Fibroblast of lung (primary cell): Measurements from ENCODE around the gene RABGAP1. TPM values are rescaled to one million over a fixed set of nuclear protein-coding genes. Genes with fewer than 3 reads are reported as not detected.

Experiments
- DNase-seq, 2 donors: peaks; one replicate each; pipeline versions ENCODE4 v3.0.0 to v3.0.0-alpha.2; 2010; ENCODE audit warnings: low read depth in 2 of 2
- H2AFZ ChIP-seq: 2 replicates; pipeline ENCODE4 v1.5.1; 2012; ENCODE audit warnings: low read length, control low read depth, inconsistent platforms
- H3K27ac ChIP-seq: 2 replicates; pipeline ENCODE4 v1.5.1; 2011; ENCODE audit warnings: low read length, control low read depth; ENCODE audit not compliant: insufficient read depth
- H3K27me3 ChIP-seq: 2 replicates; pipeline ENCODE4 v1.5.1; 2011; ENCODE audit warnings: mild to moderate bottlenecking, low read length; ENCODE audit not compliant: control insufficient read depth, insufficient read depth
- H3K36me3 ChIP-seq: 2 replicates; pipeline ENCODE4 v1.5.1; 2011; ENCODE audit warnings: low read length; ENCODE audit not compliant: control insufficient read depth, insufficient read depth
- H3K4me1 ChIP-seq: 2 replicates; pipeline ENCODE4 v1.5.1; 2011; ENCODE audit warnings: low read length; ENCODE audit not compliant: control insufficient read depth, insufficient read depth; ENCODE audit errors: extremely low read depth
- H3K4me2 ChIP-seq: 2 replicates; pipeline ENCODE4 v1.5.1; 2011; ENCODE audit warnings: low read length, control low read depth; ENCODE audit not compliant: insufficient read depth; ENCODE audit errors: extremely low read depth
- H3K4me3 ChIP-seq, 4 experiments: fragments of 200-600 bp in 1 of 4; sonication (generic) in 1 of 4; replicated peaks in 1 of 4; 2 replicates each; pipeline ENCODE4 v1.5.1; 2011 to 2016; ENCODE audit warnings: low read length in 4 of 4, low read depth in 3 of 4, mild to moderate bottlenecking in 3 of 4, control low read depth in 2 of 4, inconsistent platforms in 1 of 4, mixed read lengths in 1 of 4; ENCODE audit not compliant: insufficient read depth in 1 of 4; ENCODE audit errors: control extremely low read depth in 1 of 4
- H3K79me2 ChIP-seq: 2 replicates; pipeline ENCODE4 v1.5.1; 2012; ENCODE audit warnings: mild to moderate bottlenecking, low read length, inconsistent platforms; ENCODE audit not compliant: control insufficient read depth, insufficient read depth
- H3K9ac ChIP-seq: 2 replicates; pipeline ENCODE4 v1.5.1; 2011; ENCODE audit warnings: mild to moderate bottlenecking, low read length, control low read depth; ENCODE audit not compliant: insufficient read depth
- H3K9me3 ChIP-seq: 2 replicates; pipeline ENCODE4 v1.5.1; 2012; ENCODE audit warnings: low read depth, low read length; ENCODE audit not compliant: control insufficient read depth, insufficient read depth
- H4K20me1 ChIP-seq: 2 replicates; pipeline ENCODE4 v1.5.1; 2011; ENCODE audit warnings: low read length; ENCODE audit not compliant: control insufficient read depth, insufficient read depth; ENCODE audit errors: extremely low read depth
- CTCF ChIP-seq, 2 donors: IDR thresholded peaks in 1 of 2; conservative IDR thresholded peaks in 1 of 2; 1 replicate in 1 of 2; 2 replicates in 1 of 2; pipeline ENCODE4 v1.5.1; 2011 to 2012; ENCODE audit warnings: low read length in 2 of 2, control low read depth in 1 of 2, inconsistent platforms in 1 of 2, low read depth in 1 of 2, mild to moderate bottlenecking in 1 of 2
- EZH2 ChIP-seq: IDR thresholded peaks from 2 replicates; pipeline ENCODE4 v1.5.1; 2012; ENCODE audit warnings: low read length, control low read depth, mild to moderate bottlenecking; ENCODE audit errors: missing control alignments
- polyA plus RNA-seq, 2 donors: library from polyadenylated mRNA; depleted of rRNA in 1 of 2; stranded (reverse) in 1 of 2; unstranded in 1 of 2; fragments of >200 nt; gene quantifications; 2 replicates each; pipeline ENCODE4 v1.2.1, GENCODE V29; 2011 to 2012; ENCODE audit warnings: missing spikeins in 1 of 2
- total RNA-seq: library from RNA; depleted of rRNA; stranded (reverse); fragments of >200 nt; gene quantifications from 2 replicates; pipeline ENCODE4 v1.2.1, GENCODE V29; 2014

RABGAP1 gene
- total and polyA plus RNA-seq, 2 donors (not counting 1 experiment from before 2014, with no cell fraction given) = 47.6 to 58.6 TPM

GRCh38 chr9:123131993-123132392, 191.2 kb downstream of the RABGAP1 start:
- H3K27me3 ChIP-seq = no peaks in the 10 kb centered on the region
- no peak overlapping the region for H3K9ac ChIP-seq
- no peaks in the 10 kb centered on the region for H3K79me2 ChIP-seq
- H3K36me3 ChIP-seq = no peaks in the 10 kb centered on the region
- no peaks in the 10 kb centered on the region for H3K4me1 ChIP-seq
- H3K9me3 ChIP-seq = no peaks in the 10 kb centered on the region
- no peak overlapping the region for H3K27ac ChIP-seq
- H4K20me1 ChIP-seq = no peaks in the 10 kb centered on the region
- peak in 1 of 2 donors; percentile 45 for DNase-seq
- no peak for TF ChIP-seq CTCF (conservative IDR thresholded peaks at IDR 0.05 in 1 of 2, IDR thresholded peaks at IDR 0.05 in 1 of 2; ENCODE audit: low read depth in 1 of 2, low read length in 2 of 2)
- no peak overlapping the region for H2AFZ ChIP-seq
- no peak overlapping the region for H3K4me3 ChIP-seq
- H3K4me2 ChIP-seq = no peak overlapping the region

GRCh38 chr9:123132696-123133095, 191.9 kb downstream of the RABGAP1 start:
- no peaks in the 10 kb centered on the region for H3K79me2 ChIP-seq
- H3K36me3 ChIP-seq = no peaks in the 10 kb centered on the region
- H2AFZ ChIP-seq = no peak overlapping the region
- no peaks in the 10 kb centered on the region for H3K27me3 ChIP-seq
- no peak overlapping the region for H3K4me2 ChIP-seq
- H3K4me3 ChIP-seq = no peak overlapping the region
- no peak for TF ChIP-seq CTCF (conservative IDR thresholded peaks at IDR 0.05 in 1 of 2, IDR thresholded peaks at IDR 0.05 in 1 of 2; ENCODE audit: low read depth in 1 of 2, low read length in 2 of 2)
- no peak overlapping the region for H3K27ac ChIP-seq
- H4K20me1 ChIP-seq = no peaks in the 10 kb centered on the region
- no peak overlapping the region for H3K9ac ChIP-seq
- no peak for DNase-seq
- H3K9me3 ChIP-seq = no peaks in the 10 kb centered on the region
- no peaks in the 10 kb centered on the region for H3K4me1 ChIP-seq

- Histone ChIP-seq H3K4me1 (no peaks in the 10 kb centered on the region), H3K79me2 (no peaks in the 10 kb centered on the region), H4K20me1 (no peaks in the 10 kb centered on the region), H3K4me2 (no peak overlapping the region), H3K27ac (no peak overlapping the region), H2AFZ (no peak overlapping the region), H3K27me3 (no peaks in the 10 kb centered on the region), H3K9me3 (no peaks in the 10 kb centered on the region), H3K9ac (no peak overlapping the region), H3K36me3 (no peaks in the 10 kb centered on the region), H3K4me3 (no peak overlapping the region)
- no peak for DNase-seq
- TF ChIP-seq CTCF (conservative IDR thresholded peaks at IDR 0.05 in 1 of 2, IDR thresholded peaks at IDR 0.05 in 1 of 2; ENCODE audit: low read depth in 1 of 2, low read length in 2 of 2) (no peak), EZH2 (no peak)
These were observed 194.6 kb downstream of the RABGAP1 start for GRCh38 chr9:123135430-123135829.
